A673 (cell line): ENCODE data around the gene LDHB.

ENCODE experiments used
- CTCF ChIP-seq: fragments of 300-800, 200-600 bp; sonication (generic); conservative IDR thresholded peaks from 2 replicates; pipeline ENCODE4 v1.5.1; 2017; ENCODE audit warnings: low read depth, mild to moderate bottlenecking, antibody characterized with exemption, low read length, moderate library complexity, mixed read lengths
- EZH2 ChIP-seq: fragments of 200-600 bp; sonication (generic); IDR thresholded peaks from 2 replicates; pipeline ENCODE4 v1.6.1; 2017; ENCODE audit warnings: borderline replicate concordance, low read depth, mild to moderate bottlenecking, mixed read lengths, antibody characterized with exemption, low read length; ENCODE audit not compliant: poor library complexity, severe bottlenecking

GRCh38 chr12:21647179-21647578 lies 10.5 kb downstream of the LDHB start:
- TF ChIP-seq EZH2, result no peak
- TF ChIP-seq CTCF, result no peak
